Epidermal melanocyte (primary cell): Measurements from ENCODE around the gene RNU2-63P.
"Not testable (repeated sequence)": the region's sequence is repeated elsewhere in the genome, so short reads cannot be mapped to it uniquely, and the experiment has no call there.

Source experiments
- DNase-seq: peaks from one replicate; pipeline ENCODE4 v3.0.0; 2011; ENCODE audit warnings: low spot score; ENCODE audit not compliant: insufficient read length

RNU2-63P gene

DNA sequence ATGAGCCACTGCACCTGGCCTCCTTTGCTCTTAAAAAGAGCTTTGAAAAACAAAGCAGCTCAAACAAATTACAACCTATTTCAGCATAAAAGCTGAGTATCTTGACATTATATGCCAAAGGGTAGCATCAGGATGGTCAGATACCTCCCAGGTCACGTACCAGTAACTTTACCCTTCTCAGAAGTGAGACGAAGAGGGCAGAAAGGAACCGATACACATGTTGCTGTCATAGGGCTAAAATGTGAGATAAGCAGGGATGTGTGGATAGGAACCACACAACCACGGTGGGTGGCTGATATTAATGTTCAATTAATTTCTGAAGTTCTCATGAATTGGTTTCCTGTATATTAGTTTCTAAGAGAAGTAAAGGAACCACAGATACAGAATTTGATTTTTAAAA, 12.6 kb upstream of the RNU2-63P start:
- DNase-seq: no peak

DNA sequence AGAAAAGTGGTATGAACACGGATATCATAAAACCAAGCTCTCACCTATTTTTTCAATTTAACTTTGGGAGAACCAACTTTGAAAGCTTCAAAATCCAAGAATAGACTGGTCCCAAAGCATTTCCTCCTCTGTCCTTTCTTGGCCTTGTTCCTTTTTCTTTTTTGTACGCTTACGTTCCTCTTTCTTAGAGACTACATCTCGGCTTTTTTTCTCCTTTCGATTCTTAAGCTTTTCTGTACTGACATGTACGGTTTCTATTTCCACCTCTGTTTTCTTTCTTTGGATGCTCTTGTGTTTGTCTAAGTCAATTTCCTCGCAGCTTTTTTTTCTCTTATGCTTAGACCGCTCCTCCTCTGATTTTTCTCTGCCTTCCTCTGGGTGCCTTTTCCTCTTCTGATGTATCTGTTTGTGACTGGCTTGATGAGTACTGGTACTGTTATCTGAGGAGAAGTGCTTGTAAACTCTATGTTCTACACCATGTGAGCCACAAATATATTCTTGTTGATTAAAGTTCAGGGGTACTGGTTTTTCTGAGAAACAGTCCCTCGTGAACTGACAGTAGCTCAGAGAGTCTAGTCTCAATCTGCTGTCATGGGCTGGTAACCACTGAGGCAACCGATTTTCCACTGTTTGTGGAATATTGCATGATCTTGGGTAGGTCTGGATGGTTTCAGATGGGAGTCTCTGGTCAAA, 11.5 kb upstream of the RNU2-63P start:
- DNase-seq: no peak

DNA sequence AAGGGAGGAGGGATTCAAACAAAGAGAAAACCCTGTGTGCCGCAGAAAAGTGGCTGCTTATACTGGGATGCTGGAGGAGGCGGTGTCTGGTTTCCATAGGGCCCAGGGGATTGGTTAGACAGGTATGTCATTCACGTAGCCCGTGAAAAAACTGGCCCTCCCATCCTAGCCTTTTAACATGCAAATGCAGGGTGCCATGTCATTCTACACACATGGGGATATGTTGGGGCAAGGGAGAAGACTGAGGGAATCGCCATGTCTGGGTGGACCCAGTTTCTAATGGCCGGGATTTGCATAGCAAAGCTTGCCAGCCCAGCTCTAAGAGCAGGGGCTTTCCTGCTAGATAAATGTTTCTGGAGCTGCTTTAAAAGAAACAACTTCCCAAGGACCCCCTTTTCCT, 8.2 kb upstream of the RNU2-63P start:
- no peak for DNase-seq

GRCh38 chr2:88022669-88022921, 6.2 kb upstream of the RNU2-63P start:
- DNase-seq: no peak

- DNase-seq: no peak
Observed at GRCh38 chr2:88019985-88020384, 3.6 kb upstream of the RNU2-63P start.

- DNase-seq: no peak
Observed at GRCh38 chr2:88018909-88019308, 2.6 kb upstream of the RNU2-63P start.

DNA sequence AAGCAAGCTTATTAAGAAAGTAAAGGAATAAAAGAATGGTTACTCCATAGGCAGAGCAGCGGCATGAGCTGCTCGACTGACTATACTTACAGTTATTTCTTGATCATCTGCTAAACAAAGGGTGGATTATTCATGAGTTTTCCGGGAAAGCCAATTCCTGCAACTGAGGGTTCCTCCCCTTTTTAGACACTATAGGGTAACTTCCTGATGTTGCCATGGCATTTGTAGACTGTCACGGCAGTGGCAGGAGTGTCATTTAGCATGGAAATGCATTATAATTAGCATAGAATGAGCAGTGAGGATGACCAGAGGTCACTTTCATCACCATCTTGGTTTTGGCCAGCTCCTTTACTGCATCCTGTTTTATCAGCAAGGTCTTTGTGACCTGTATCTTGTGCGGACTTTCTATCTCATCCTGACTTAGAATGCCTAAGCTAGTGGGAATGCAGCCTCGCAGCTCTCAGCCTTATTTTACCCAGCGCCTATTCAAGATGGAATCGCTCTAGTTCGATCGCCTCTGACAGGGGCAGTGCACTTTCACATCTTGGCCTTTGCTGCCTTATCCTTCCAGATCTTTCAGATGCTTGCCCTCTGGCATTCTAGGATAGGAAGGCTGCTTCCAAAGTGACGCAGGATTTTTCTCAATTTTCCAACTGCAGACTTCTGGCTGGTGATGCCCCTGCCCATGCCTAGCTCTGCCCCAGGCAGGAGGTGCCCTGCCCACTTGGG, 1.9 kb upstream of the RNU2-63P start:
- not testable (repeated sequence) for DNase-seq

DNA sequence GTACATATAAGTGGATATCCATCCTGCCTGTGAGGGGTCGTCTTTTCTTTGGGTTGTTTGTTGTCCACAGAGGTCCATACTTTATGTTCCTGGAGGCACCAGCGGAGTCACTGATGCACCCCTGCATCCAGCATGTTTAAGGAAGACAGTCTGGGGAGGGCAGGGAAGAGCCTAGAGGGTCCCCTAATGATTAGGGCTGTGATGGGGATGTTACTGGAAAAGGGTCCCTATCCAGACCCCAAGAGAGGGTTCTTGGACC, 1.4 kb upstream of the RNU2-63P start:
- DNase-seq: not testable (repeated sequence)

- DNase-seq: no peak
Observed at GRCh38 chr2:88016960-88017779, 823 bp upstream of the RNU2-63P start.

DNA sequence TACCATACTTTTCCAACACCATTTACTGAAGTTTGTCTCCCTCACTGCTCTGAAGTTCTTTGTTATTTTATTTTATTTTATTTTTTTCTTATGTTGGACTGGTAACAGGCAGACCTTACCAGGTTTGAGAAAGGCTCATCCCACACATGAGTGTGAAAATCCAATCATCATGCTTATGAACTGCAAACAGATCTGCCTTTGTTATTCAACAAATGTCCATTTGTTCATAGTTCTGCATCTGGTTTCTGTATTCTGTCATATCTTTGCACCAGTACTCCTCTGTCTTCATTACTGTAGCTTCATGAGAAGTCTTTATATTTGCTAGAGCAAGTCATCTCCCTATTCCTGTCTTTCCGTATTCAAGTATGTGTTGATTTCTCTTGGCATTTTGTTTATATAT, 5.3 kb downstream of the RNU2-63P start:
- DNase-seq: peak; percentile 67

DNA sequence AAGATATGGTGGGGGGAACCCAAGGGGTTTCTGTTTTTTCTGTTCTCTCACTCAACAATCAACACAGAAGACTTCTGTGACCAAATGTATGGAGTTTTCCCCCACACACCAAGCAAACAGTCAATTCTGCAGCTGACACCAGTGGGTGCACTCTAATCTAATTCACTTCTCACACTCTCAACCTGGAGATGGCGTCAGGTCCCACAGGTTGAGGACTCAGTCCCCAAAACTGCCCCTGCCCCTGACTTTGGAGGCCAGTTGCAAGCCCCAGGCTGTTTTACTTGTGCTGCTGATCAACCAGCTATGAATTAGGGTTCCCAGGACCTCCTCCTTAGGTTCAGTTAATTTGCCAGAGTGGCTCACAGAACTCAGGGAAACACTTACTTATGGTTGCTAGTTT, 6.2 kb downstream of the RNU2-63P start:
- no peak for DNase-seq

- no peak for DNase-seq
Observed at GRCh38 chr2:88006912-88007439, 9.4 kb downstream of the RNU2-63P start.

- no peak for DNase-seq
Observed at GRCh38 chr2:88005776-88006175, 10.6 kb downstream of the RNU2-63P start.

- no peak for DNase-seq
Observed at GRCh38 chr2:88003074-88003755, 13.1 kb downstream of the RNU2-63P start.

DNA sequence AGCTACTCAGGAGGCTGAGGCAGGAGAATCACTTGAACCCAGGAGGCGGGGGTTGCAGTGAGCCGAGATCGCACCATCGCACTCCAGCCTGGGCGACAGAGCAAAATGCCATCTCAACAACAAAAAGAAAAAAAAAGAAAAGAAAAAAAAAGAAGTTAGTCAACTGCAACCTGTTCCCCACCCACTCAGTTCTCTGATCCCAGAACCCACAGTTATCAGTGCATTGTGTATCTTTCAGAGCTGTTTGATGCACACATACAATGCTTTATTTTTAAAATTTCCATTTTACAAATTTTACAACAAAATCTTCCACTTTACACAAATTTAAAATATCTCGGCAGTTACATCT, 14.0 kb downstream of the RNU2-63P start:
- no peak for DNase-seq

DNA sequence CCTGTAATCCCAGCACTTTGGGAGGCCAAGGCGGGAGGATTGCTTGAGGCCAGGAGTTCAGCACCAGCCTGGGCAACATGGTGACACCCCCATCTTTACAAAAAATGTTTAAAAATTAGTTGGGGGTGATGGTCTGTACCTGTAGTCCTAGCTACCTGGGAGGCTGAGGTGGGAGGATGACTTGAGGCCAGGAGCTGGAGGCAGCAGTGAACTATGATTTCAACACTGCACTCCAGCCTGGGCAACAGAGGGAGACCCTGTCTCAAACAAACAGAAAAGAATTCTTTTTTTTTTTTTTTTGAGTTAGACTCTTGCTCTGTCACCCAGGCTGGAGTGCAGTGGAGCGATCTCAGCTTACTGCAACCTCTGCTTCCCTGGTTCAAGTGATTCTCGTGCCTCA, 15.9 kb downstream of the RNU2-63P start:
- not testable (repeated sequence) for DNase-seq

GRCh38 chr2:87996570-87996969, 19.8 kb downstream of the RNU2-63P start:
- DNase-seq: no peak

DNA sequence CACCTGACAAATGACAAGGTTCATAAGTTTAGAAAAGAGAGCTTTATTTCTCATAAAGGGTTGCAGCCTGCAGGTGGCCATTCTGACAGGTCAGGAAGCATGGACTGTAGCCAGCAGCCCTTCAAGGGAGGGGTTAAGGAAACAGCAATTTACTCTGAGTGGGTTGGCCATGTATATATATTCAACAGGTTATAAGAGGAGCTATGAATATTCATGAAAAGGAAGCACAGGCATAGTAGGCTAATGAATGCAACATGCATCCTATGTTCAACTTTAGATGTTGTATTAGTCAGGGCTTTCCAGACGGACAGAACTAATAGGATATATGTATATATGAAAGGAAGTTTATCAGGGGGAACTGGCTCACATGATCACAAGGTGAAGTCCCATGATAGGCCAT, 20.6 kb downstream of the RNU2-63P start:
- no peak for DNase-seq

GRCh38 chr2:87994304-87994850, 22.0 kb downstream of the RNU2-63P start:
- DNase-seq: not testable (repeated sequence)

DNA sequence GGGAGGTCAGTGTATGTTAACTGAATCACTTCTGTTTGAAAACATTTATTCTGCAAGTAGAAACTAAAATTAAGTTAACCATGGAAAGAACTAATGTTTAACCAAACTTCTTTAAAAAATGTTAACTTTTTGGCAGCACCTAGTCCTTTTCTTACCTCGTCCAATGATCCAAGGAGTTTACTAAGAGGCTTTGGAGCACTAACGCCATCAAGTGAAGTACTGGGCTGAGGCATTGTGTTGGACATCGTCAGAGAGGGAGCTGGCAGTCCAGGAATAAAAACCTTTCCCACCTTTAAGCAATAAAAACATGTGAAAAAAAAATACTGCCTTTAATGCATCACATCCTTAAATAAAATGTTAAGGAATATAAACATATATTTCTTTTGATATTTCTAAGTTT, 23.8 kb downstream of the RNU2-63P start:
- DNase-seq: not testable (repeated sequence)

DNA sequence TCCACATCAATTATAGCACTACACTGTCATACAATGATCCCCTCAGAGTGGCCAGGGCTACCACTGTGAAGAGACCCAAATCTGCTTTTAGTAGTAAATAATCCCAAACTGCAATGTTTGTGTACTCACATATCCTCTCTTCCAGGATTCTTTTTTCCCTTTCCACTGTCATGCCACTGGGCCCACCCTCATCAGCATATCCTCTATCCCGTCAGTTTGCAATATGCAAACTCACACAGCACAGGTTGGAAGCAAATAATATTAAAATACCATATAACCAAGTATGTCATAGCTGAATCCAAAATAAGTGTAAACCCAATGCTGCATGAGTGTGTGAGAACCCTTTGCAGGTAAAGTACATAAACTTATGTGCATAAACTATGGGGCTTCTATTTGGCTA, 28.9 kb downstream of the RNU2-63P start:
- DNase-seq: not testable (repeated sequence)

GRCh38 chr2:87985902-87986301, 30.4 kb downstream of the RNU2-63P start:
- not testable (repeated sequence) for DNase-seq
